GM21360 (cell line): ENCODE measurements around the gene GPC6.
"Not testable (repeated sequence)": the region's sequence is repeated elsewhere in the genome, so short reads cannot be mapped to it uniquely, and the experiment has no call there.

ENCODE experiments used
- ATAC-seq: cut with Tn5 transposase; IDR thresholded peaks from one replicate; pipeline ENCODE4 v1.9.1; 2021; ENCODE audit warnings: mild to moderate bottlenecking, moderate library complexity; ENCODE audit not compliant: unreplicated experiment

Gene GPC6

DNA sequence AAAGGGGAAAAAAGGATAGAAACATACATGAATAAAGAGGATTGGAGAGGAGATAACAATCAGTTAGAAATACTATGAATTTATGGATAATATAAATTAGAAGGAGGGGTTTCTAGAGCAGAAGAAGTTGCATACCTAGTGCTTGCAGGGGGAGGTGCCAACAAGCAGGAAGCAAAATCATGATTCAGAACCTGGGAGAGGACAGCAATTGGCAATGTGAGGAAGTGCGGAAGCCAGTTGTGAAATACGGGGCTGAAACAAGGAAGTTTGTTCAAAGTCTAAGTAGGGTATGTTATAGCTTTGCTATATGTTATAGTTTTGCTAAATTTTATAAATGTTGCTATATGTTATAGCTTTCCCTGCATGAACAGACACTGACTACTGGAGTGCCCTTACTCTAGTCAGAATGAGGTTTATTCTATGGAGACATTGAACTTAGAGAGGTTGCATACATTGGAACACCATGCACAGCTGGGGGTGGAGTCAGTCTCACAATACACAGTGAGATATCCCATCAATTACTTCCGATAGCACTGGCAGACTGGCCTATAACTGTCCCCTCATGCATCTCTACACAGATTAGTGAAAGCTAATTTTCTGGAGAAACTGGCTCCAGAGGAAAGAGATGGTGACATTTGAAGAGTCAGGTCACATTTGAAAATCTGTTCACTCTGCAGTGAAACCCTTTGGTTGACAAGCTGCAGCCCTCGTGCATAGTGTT is 92.1 kb downstream of the GPC6 start:
- no peak for ATAC-seq

DNA sequence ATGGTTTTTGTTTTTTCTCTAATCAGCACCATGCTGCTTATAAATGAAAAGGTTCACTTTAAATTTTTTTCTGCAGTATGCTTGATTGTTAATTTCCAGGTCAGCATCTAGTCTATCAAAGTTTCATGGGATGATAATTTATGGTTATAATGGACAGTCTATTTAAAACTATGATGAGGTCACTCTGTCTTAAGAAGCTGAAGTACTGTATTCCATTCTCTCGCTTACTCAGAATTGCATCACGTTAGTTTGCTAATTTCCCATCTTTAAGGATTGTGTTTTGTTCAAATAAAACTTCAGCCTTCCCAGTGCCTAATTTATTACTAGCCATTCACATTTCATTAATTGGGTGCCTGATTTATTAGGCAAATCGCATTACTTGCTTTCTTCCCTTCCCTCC is 94.3 kb downstream of the GPC6 start:
- ATAC-seq, result no peak

DNA sequence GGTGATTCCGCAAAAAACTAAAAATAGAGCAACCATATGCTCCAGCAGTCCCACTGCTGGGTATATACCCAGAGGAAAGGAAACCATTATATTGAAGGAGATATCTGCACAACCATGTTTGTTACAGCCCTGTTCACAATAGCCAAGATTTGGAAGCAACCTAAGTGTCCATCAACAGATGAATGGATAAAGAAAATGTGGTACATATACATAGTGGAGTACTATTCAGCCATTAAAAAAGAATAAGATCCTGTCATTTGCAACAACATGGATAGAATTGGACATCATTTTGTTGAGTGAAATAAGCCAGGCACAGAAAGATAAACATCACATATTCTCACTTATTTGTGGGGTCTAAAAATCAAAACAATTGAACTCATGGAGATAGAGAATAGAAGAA is 97.3 kb downstream of the GPC6 start:
- ATAC-seq, result not testable (repeated sequence)

DNA sequence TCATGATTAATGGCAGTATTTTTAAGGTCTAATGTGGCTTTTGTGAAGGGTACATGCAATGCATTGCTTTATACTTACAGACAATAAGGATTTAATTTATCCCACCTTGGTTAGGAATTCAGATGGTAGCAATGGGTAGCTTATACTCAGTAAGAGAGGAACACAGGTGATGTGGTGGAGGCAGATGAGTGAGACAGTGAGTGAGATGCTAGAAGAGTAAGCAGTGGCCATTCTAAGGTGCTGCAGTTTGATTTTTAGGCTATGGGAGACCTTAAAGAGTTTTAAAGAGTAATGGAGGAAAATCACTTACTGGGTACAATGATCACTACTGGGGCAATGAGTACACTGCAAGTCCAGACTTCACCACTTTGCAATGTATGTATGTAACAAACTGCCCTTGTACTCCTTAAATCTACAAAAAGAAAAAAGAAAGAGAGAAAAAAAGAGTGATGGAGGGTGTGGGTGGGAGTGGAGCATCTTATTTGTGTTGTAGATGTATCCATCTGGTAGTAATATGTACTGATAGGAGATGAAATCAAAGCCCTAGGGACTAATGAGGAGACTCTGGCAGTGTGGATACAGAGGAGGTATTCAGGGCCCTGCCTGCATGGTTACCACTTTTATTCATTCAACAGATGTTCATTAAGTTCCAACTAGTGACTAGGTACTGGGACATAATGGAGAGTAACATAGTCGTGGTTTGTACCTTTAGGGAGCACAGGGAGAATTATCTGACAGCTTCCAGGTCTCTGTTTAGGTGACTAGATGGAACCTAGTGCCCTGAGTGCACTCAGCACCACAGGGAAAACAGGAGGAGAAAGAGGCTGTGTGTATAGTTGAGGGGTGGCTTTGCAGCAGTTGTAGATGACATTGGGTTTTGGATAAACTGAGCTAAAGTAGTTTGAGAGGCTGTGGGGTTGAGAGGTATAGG is 99.0 kb downstream of the GPC6 start:
- no peak for ATAC-seq

DNA sequence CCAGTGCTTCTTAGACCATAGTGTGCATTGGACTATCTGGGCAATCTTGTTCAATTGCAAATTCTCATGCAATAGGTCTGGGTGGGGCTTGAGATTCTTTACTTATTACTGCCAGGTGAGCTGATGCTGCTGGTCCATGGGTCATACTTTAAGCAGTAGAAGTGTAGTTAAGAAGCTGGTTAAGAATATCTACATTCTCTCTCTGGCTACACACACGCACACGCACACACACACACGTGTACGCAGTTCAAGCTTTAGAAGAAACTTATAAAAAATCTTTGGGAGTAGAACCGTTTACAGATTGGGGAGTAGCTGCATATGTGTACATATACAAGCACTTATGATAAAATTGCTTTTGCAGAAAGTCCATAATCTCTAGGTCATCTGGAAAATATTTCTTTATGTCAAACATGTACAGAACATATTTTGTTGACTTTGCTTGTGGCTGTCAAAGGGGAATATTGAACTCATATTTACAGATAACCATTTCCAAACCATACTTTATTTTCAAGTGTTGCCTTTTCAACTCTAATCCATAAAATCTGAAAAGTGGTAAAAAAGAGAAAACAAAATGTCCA is 99.7 kb downstream of the GPC6 start:
- ATAC-seq, result no peak

DNA sequence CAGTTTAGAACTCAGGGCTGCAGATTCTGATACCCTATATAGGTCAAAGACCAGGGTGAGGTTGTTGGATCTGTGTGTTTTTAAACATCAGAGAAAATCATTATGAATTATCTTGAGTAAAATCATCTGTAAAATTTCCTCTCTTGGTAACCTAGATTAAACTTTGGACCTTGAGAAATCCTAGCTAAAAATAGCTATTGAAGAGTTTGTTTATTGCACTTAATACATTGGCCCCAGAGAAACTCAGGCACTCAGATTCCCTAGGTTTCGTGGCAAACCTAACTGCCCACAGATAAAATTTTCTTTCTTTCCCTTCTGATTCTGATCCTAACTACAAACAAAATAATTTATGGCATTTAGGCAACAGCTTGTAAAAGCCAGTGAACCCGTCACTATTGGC is 102.3 kb downstream of the GPC6 start:
- ATAC-seq, result no peak

DNA sequence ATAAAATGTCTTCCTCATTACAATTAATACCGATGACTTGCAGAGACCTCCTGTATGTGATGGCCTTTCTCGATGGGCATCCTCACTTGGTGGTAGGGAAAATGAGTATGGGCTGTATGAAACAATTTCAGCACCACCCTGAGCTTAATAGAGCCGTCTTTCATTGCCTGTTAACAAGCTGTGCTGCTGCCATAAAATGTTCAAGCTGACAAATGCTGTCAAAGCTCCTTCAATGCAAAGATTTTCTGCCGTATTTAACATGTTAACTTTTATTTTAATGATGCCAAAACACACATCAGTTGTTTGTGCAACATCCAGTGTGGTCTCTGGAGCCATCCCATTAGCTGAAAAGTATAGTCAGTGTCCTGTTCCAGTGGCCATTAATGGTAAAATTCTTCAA is 110.1 kb downstream of the GPC6 start:
- no peak for ATAC-seq

DNA sequence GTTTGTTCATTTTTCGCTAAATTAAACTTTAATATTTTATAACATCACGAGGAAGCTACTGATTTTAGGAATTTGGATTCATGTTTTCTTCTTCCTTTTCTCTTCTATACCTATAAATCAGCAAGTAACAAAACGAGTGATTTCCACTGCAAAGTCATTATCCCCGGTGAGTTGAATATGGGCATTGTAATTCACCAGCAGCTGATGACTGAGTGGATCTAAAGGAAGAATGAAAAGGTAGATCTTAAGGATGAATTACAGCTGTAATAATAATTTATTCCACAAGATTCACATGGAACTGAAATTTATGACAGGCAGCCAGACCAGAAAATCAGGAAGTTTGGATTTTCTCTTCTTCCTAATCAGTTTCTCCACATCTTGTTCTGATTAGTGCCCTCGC is 111.4 kb downstream of the GPC6 start:
- no peak for ATAC-seq

DNA sequence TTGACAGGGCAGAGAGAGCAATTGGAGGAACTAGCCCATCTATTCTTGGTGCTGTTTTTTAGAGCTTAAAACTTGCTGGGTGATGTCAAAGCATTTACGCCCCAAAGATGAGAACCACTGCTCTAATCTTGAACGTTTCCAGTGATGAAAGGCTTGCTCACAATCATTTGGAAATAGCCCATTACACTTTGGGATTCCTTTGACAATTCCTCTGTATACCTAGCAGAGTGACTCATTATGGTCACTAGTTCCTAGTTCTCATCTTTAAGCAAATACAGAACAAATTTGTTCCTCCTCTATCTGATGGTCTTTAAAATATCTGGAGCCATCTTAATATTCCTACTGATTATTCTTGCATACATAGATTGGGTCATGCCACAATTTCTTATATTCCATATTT is 112.3 kb downstream of the GPC6 start:
- ATAC-seq, result no peak

DNA sequence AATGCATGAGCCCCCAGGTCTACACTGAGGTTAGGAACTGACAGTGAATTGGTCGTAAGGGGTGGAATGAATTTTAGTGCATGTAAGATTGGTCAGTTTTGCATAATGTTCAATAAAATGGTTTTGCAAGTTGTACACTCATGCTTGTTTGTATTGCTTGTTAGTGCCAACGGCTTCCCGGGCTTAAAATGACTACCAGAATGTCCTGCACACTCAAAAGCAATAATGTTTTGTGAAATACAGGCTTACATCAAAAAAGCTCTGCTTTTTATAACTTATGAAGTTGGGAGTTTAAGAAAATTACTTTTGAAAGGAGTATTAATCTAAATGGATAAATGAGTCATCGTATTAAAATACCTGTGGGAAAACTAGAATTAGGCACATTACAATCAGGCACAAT is 112.9 kb downstream of the GPC6 start:
- no peak for ATAC-seq

DNA sequence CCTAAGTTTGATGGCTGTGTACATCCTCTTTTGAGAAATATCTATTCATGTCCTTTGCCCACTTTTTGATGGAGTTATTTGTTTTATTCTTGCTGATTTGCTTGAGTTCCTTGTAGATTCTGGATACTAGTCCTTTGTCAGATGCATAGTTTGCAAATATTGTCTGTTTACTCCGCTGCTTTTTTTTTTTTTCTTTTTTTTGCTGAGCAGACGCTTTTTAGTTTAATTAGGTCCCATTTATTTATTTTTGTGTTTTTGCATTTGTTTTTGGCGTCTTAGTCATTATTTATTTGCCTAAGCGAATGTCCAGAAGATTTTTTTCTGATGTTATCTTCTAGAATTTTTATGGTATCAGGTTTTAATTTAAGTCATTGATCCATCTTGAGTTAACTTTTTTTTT is 114.9 kb downstream of the GPC6 start:
- no peak for ATAC-seq

DNA sequence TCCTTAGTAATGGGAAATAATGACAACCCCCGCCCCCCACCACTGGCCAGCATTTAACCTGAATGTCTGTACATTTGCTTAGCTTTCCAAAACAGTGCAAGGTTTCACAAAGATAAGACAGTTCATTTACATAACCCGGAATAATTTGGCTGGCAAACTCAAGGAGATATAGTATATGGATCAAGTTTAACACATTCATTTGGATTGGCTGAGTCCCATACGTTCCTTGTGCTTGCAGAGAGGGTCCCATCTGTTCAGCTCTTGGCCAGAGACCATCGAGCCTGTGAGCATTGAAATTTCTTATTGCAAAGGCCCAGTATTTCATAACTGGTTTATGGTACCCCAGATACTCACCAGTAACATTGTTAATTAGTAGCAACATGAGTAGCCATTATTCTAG is 116.5 kb downstream of the GPC6 start:
- no peak for ATAC-seq

DNA sequence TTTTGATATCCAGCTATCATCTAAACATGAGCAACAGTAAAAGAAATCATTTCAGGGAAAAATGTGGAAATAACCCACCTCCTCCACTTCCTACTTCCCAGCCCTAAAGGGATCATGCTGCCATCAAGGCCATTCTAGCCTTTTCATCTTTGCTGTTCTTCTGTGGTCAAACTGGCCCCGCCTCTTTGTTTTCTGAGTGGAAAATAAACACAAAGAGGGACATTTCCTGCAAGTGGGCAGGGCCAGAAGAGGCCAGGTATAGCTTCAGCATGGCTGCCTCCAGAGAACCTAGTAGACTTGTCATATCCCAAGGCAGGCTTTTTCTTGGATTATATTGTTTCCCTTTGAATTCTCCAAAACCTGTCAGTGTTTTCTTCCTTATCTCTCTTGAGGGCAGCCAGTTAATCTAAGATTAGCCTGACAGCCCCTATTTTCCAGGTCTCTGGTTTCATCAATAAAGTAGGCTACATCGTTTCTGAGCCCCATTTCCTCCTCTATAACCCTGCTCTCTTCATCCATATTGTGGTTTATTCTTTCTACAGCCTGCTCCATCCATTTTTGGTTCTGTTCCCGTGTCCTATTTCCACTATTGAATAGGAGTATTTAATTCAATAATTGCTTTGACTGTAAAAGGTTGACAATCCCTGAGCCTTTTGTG is 117.6 kb downstream of the GPC6 start:
- no peak for ATAC-seq

DNA sequence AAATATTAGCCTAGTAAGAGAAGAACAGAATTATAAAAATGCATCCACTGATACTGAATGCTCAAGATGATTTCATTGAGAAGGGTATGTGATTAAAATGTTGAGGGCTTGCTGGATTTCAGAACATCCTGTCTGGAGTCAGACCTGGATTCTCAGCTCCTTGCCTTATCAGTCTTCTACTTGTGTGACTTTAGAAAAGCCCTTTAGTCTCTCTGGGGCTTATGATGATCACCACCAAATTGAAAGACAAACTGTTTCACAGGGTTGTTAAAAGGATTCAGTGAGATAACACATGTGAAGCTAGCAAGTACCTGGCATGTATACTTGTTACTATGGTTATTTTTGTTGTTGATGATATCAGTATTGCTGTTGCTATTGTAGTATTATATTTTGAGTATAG is 118.4 kb downstream of the GPC6 start:
- no peak for ATAC-seq

DNA sequence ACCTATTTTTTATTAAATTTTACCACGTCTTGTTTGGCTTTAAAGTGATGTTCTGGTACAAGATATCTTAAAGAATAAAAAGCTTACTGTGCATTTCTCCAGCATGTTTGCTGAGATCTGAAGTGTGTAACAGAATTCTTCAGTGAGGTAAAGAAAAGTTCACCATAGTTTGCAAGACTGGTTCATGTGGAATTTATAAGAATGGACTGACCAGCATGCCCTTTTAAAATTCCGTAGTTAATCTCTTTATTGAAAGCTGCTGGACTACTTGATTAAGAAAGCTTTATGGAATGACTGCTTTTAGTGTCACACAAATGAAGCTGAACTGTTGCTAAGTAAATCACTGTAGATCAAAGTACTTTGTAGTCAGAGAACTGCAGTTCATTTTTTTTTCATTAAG is 119.2 kb downstream of the GPC6 start:
- no peak for ATAC-seq

DNA sequence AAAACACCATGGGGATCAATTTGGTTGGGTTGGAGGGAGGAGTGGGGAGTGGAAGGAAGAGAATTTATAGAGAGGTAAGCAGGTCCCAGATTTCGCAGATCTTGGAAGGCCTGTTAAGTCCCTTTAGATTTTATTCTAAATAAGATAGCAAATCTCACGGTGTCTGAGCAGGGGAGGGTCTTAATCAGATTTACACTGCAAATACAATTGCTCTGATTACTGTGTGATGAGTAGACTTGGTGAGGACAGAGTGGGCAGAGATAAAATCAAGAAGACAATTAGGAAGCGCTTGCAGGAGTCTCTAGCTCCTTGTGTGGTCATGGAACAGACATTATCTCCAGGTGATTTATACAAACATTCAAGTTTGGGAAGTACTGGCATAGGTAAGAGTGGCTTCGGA is 126.0 kb downstream of the GPC6 start:
- ATAC-seq, result no peak

DNA sequence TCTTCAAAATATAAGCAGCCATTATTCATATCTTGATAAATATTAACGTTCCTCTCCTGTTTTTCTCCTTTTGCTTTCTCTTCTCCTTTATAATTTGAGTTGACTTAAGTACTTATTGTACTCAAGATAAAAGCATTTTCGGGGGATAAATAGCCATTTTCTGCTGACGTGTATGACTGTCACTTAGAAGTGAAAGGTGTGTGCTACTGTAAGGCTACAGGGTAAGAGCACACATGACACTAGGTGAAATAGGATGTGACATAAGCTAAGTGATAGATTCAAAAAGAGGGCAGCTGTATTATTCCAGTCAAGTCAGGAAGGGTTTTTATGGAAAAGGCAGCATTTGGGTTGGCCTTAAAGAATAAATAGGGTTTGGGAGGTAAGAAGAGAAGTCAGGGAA is 128.5 kb downstream of the GPC6 start:
- no peak for ATAC-seq

DNA sequence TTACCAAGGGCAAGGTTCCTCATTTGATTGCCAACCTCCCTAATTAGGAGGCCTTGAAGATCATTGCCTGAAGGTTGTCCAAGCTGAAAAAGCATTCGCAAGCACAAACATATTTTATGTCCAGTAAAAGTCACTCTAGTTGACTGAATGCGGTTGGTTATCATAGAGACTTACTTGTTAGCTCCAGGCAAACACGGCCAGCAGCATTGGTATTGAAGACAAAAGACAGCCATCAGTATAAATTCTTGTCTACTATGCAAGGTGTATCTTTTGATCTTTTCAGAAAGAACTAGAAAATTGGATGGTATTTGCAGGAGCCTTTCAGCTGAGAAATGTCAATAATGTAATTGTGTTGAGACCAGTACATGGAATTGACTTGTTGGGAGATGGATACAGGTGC is 129.9 kb downstream of the GPC6 start:
- ATAC-seq, result no peak

DNA sequence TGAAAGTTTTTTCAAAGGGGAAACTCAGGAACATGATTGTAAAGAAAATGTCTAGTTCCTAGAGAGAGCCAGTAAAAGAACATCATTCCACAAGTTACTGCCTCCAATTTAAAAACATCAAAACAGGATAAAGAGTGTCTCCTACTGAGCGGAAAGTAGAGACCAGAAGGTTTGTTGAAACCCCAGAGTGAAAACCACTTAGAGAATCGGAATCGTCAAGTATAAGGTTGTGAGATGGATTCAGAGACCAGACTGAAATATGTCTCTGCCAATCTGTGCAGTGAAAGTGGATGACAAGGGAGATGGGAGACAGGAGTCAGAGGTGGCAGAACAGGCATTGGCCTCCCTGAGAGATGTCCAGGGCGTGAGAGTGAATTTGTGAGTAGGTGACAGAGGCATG is 133.4 kb downstream of the GPC6 start:
- ATAC-seq, result no peak

DNA sequence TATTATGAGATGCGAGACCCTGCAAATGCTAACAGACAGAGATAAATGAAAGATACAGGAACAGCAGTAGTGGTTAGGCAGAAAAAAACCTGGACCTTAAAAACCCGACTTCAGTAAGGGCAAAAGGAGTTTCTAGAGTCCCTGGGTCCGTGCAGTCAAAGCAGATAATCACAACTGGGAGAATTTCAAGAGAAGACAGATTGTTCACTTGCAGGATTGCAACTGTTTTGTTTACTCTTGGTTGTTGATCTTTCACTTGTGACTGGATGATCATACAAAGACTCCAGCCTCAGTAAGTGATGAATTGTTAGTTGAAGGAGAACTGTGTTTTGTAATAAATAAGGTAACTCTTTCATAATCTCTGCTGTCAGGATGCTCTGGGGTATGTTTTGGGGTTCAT is 135.1 kb downstream of the GPC6 start:
- no peak for ATAC-seq

DNA sequence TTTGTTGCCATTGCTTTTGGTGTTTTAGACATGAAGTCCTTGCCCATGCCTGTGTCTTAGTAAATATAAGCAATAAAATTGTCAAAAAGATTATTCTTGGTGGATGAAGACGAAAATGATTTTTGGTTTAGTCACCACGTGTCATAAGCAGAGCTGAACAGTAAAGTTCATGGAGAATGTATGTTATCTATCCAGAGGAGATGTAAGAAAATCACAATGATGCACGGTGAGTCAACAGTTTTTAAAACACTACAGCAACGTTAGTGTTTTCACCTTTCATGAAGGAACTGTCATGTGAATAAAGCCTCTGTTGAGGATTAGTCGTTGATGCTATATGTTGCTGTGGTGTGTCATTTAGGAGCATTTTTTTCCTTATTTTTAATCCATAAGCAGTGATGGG is 137.6 kb downstream of the GPC6 start:
- ATAC-seq, result no peak

DNA sequence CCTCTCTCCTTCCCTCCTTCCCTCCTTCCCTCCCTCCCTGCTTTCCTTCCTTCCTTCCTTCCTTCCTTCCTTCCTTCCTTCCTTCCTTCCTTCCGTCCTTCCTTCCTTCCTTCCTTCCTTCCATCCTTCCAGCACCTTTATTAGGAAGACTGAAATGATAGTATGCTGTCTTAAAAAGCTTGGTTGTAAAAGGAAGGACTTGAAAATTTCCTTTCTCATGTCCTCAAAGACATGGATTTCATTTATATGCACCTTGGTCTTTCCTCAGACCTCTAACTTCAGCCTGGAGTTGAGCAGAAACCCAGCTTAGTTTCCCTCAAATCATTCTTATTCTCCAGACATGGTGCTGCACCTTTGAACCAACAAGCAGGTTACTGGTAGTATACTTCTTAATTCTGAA is 141.7 kb downstream of the GPC6 start:
- no peak for ATAC-seq
